ENCODE data around the gene SMC1A.

Gene SMC1A

DNA sequence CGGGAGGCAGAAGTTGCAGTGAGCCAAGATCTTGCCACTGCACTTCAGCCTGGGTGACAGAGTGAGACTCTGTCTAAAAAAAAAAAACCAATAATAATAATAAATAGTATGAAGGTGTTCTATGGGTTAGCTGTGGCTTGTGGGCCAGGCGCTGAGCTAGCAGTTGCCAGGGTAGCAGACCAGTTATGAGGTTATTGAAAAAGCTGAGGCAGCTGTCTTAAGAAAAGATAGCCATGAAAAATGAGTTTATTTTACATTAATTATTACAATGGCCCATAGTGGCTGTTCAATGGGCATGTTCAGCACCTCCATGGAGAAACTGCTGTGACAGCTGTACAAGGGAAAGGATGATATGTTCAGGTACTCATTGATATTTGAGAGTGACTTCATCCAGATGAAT is 25.0 kb upstream of the SMC1A start:
- no peak overlapping the region for H3K4me3 ChIP-seq (replicated peaks; ENCODE audit: low read depth, low read length)
- TF ChIP-seq, protein P1, sequence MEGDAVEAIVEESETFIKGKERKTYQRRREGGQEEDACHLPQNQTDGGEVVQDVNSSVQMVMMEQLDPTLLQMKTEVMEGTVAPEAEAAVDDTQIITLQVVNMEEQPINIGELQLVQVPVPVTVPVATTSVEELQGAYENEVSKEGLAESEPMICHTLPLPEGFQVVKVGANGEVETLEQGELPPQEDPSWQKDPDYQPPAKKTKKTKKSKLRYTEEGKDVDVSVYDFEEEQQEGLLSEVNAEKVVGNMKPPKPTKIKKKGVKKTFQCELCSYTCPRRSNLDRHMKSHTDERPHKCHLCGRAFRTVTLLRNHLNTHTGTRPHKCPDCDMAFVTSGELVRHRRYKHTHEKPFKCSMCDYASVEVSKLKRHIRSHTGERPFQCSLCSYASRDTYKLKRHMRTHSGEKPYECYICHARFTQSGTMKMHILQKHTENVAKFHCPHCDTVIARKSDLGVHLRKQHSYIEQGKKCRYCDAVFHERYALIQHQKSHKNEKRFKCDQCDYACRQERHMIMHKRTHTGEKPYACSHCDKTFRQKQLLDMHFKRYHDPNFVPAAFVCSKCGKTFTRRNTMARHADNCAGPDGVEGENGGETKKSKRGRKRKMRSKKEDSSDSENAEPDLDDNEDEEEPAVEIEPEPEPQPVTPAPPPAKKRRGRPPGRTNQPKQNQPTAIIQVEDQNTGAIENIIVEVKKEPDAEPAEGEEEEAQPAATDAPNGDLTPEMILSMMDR (IDR thresholded peaks at IDR 0.05; ENCODE audit: low read length, missing control alignments): no peak
- DNase-seq (ENCODE audit: low read depth): no peak

DNA sequence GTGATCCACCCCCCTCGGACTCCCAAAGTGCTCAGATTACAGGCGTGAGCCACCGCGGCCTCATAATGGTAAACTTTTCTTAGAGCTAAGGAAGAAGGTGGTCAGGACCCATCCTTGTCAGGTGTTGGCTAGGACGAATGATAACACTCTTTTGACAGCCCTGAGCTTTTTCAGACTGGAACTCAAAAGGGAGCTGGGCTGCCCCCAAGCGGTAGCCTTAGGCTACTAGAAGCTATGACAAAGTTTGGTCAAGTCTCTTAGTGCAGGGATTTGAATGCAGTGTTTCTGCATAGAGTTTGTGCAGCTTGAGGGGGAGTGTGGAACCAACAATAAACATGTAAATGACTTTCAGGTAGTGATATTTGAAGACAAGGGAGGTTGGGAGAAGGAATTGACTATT is 23.5 kb upstream of the SMC1A start:
- TF ChIP-seq, protein P1 (IDR thresholded peaks at IDR 0.05; ENCODE audit: low read length, missing control alignments): peak; percentile 68
- H3K4me3 ChIP-seq (replicated peaks; ENCODE audit: low read depth, low read length): no peak overlapping the region
- peak; percentile 54 for DNase-seq (ENCODE audit: low read depth)

DNA sequence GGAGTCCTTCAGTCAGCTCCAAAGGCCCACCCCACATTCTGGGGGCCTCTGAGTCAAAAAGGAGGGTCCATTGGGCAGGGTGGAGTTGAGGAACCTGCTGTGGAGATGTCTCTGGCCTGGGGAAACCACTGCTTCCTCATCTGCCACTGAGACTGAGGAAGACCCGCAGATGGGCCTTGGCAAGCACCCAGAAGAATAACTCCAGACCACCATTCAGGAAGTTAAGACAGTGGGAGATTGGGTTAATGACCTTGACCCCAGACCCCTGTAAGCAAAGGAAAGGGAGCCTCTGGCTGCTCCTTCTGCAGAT is 19.8 kb upstream of the SMC1A start:
- H3K4me3 ChIP-seq (replicated peaks; ENCODE audit: low read depth, low read length): no peak overlapping the region
- TF ChIP-seq, protein P1 (IDR thresholded peaks at IDR 0.05; ENCODE audit: low read length, missing control alignments): no peak
- no peak for DNase-seq (ENCODE audit: low read depth)

DNA sequence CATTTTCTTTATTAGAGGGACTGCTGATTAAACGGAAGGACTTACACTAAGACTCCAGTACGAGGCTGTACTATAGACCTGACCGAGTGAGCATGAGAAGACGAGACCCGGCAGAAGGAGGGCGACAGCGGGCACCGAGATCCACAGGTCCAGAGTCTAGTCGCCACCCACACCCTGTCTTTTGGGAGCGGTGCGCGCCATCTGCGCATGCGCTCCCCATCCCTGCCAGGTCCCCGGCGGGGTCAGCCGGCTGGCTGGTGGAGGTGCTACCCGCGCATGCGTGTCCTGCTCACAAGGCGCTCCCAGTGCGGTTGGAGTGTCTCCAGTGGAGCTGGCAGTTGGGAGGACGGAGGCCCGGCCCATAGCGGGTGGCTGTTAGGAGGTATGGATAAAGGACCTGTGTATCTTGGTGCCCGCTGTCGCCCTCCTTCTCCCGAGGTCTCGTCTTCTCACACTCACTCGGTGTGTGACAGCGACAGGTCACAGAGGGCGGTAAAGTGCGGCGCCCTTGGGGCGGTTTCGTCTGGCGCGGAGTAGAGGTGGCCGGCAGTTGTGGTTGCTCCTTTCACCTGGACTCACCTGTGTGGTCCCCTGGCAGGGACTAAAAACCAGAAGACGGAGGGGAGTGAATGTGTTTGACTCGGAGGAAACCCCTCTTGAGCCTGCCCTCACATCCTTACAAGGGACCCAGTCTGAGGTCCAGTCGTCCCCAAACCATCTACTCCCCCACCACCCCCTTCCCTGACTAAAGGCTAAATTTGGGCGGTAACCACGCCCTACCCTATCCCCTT is 19.3 kb upstream of the SMC1A start:
- peak; percentile 58 for DNase-seq (ENCODE audit: low read depth)
- TF ChIP-seq, protein P1 (IDR thresholded peaks at IDR 0.05; ENCODE audit: low read length, missing control alignments): no peak
- peak overlapping the region; percentile 34 for H3K4me3 ChIP-seq (replicated peaks; ENCODE audit: low read depth, low read length)

- DNase-seq (ENCODE audit: low read depth): peak; percentile 68
- peak overlapping the region; percentile 34 for H3K4me3 ChIP-seq (replicated peaks; ENCODE audit: low read depth, low read length)
- TF ChIP-seq, protein P1 (IDR thresholded peaks at IDR 0.05; ENCODE audit: low read length, missing control alignments): no peak
Observed at GRCh38 chrX:53440621-53441517, 18.4 kb upstream of the SMC1A start.

- H3K4me3 ChIP-seq (replicated peaks; ENCODE audit: low read depth, low read length): peak overlapping the region; percentile 34
- DNase-seq (ENCODE audit: low read depth): no peak
- TF ChIP-seq, protein P1 (IDR thresholded peaks at IDR 0.05; ENCODE audit: low read length, missing control alignments): no peak
Observed at GRCh38 chrX:53440101-53440500, 17.6 kb upstream of the SMC1A start.
